CD14-positive monocyte (primary cell): Measurements from ENCODE around the gene SMG7. TPM values are rescaled to one million over a fixed set of nuclear protein-coding genes. Genes with fewer than 3 reads are reported as not detected.
A peak's percentile ranks its signal among the peaks of the same experiment; 100 is the strongest.

Experiments used
- DNase-seq, 3 donors: peaks; one replicate each; pipeline ENCODE4 v3.0.0-alpha.2; 2011 to 2022
- H2AFZ ChIP-seq: 2 replicates; pipeline ENCODE4 v1.6.0; 2012; ENCODE audit warnings: mild to moderate bottlenecking, low read depth, low read length, inconsistent platforms; ENCODE audit not compliant: insufficient read depth, poor library complexity, severe bottlenecking
- H3K27ac ChIP-seq, 2 donors: 1 replicate in 1 of 2; 2 replicates in 1 of 2; pipeline ENCODE4 v1.5.1; 2012 to 2013; ENCODE audit warnings: low read length in 2 of 2, control low read depth in 1 of 2, inconsistent platforms in 1 of 2, low read depth in 1 of 2, mild to moderate bottlenecking in 1 of 2
- H3K27me3 ChIP-seq, 2 donors: one replicate each; pipeline versions ENCODE4 v1.6.0 to v1.6.1; 2011 to 2013; ENCODE audit warnings: low read length in 2 of 2; ENCODE audit not compliant: control insufficient read depth in 2 of 2, insufficient read depth in 2 of 2
- H3K36me3 ChIP-seq, 2 donors: replicated peaks in 1 of 2; 1 replicate in 1 of 2; 2 replicates in 1 of 2; pipeline versions ENCODE4 v1.5.1 to v1.6.1; 2012 to 2013; ENCODE audit warnings: low read length in 2 of 2, control low read depth in 1 of 2, inconsistent platforms in 1 of 2, mild to moderate bottlenecking in 1 of 2; ENCODE audit not compliant: insufficient read depth in 2 of 2, control insufficient read depth in 1 of 2
- H3K4me1 ChIP-seq, 2 donors: 1 replicate in 1 of 2; 2 replicates in 1 of 2; pipeline versions ENCODE4 v1.5.1 to v1.6.1; 2012 to 2013; ENCODE audit warnings: low read length in 2 of 2, control low read depth in 1 of 2, inconsistent platforms in 1 of 2, mild to moderate bottlenecking in 1 of 2, moderate library complexity in 1 of 2; ENCODE audit not compliant: insufficient read depth in 2 of 2, control insufficient read depth in 1 of 2
- H3K4me2 ChIP-seq: replicated peaks from 2 replicates; pipeline ENCODE3; 2012; ENCODE audit warnings: low read length, moderate library complexity, mild to moderate bottlenecking; ENCODE audit not compliant: poor library complexity, severe bottlenecking; ENCODE audit errors: extremely low read depth
- H3K4me3 ChIP-seq, 3 experiments: fragments of 200-600 bp in 1 of 3; sonication (generic) in 1 of 3; replicated peaks in 1 of 3; 1 replicate in 2 of 3; 2 replicates in 1 of 3; pipeline ENCODE4 v1.5.1; 2011 to 2013; ENCODE audit warnings: low read length in 3 of 3, mild to moderate bottlenecking in 3 of 3, control low read depth in 2 of 3, low read depth in 2 of 3, inconsistent platforms in 1 of 3, moderate library complexity in 1 of 3
- H3K79me2 ChIP-seq: 2 replicates; pipeline ENCODE4 v1.6.0; 2012; ENCODE audit warnings: mild to moderate bottlenecking, control low read depth, inconsistent platforms, low read length, moderate library complexity; ENCODE audit not compliant: insufficient read depth
- H3K9ac ChIP-seq: 2 replicates; pipeline ENCODE4 v1.6.0; 2017; ENCODE audit warnings: low read length, mild to moderate bottlenecking; ENCODE audit not compliant: insufficient read depth, poor library complexity, severe bottlenecking
- H3K9me3 ChIP-seq, 2 donors: replicated peaks in 1 of 2; 1 replicate in 1 of 2; 2 replicates in 1 of 2; pipeline versions ENCODE4 v1.5.1 to v1.6.1; 2012 to 2013; ENCODE audit warnings: low read length in 2 of 2, control low read depth in 1 of 2; ENCODE audit not compliant: control insufficient read depth in 1 of 2, insufficient read depth in 1 of 2
- H4K20me1 ChIP-seq: 2 replicates; pipeline ENCODE4 v1.6.0; 2012; ENCODE audit warnings: mild to moderate bottlenecking, low read length, control low read depth, moderate library complexity; ENCODE audit not compliant: insufficient read depth
- H3K27ac Mint-ChIP-seq, 7 donors: one replicate each; pipeline ENCODE4 v1.8.0; 2020; ENCODE audit warnings: mild to moderate bottlenecking in 7 of 7, mixed read lengths in 7 of 7, moderate library complexity in 6 of 7, inconsistent platforms in 2 of 7
- H3K27me3 Mint-ChIP-seq, 3 donors: one replicate each; pipeline ENCODE4 v1.8.0; 2021 to 2022; ENCODE audit warnings: low read depth in 3 of 3, mild to moderate bottlenecking in 3 of 3, mixed read lengths in 3 of 3, moderate library complexity in 3 of 3, inconsistent platforms in 1 of 3
- H3K36me3 Mint-ChIP-seq, 2 donors: one replicate each; pipeline ENCODE4 v1.8.0; 2020; ENCODE audit warnings: mixed read lengths in 2 of 2, inconsistent platforms in 1 of 2, mild to moderate bottlenecking in 1 of 2
- H3K4me1 Mint-ChIP-seq: one replicate; pipeline ENCODE4 v1.8.0; 2020; ENCODE audit warnings: mild to moderate bottlenecking, mixed read lengths
- H3K4me3 Mint-ChIP-seq, 2 donors: one replicate each; pipeline ENCODE4 v1.8.0; 2020; ENCODE audit warnings: mild to moderate bottlenecking in 2 of 2, mixed read lengths in 2 of 2, moderate library complexity in 1 of 2
- H3K9me3 Mint-ChIP-seq, 7 donors: one replicate each; pipeline ENCODE4 v1.8.0; 2020 to 2022; ENCODE audit warnings: mixed read lengths in 7 of 7, mild to moderate bottlenecking in 6 of 7, moderate library complexity in 6 of 7, inconsistent platforms in 2 of 7
- CTCF ChIP-seq: fragments of 200-600 bp; IDR thresholded peaks from one replicate; pipeline ENCODE4 v1.8.0; 2022; ENCODE audit warnings: antibody characterized with exemption, mild to moderate bottlenecking
- WGBS: methylation state at CpG from one replicate; pipeline ENCODE4 v1.1.5; 2013; ENCODE audit warnings: missing lambda C conversion rate; ENCODE audit not compliant: insufficient coverage; 5-methylcytosine and 5-hydroxymethylcytosine counted together
- intact Hi-C, 2 donors: fragments of 100-400 bp; cut with micrococcal nuclease; formaldehyde crosslinking; loops; one replicate each; pipeline versions ENCODE4 v1.15.0 to v1.15.1; 2023
- polyA plus RNA-seq, 3 donors: library from polyadenylated mRNA; depleted of rRNA in 1 of 3; unstranded in 2 of 3; stranded (reverse) in 1 of 3; fragments of 300-500 nt in 2 of 3; fragments of >200 nt in 1 of 3; fragmentation: Illumina TruSeq in 2 of 3; gene quantifications; 1 replicate in 2 of 3; 2 replicates in 1 of 3; pipeline ENCODE4 v1.2.3, GENCODE V29; 2012 to 2021

The SMG7 gene
- polyA plus RNA-seq, 3 donors = 11.5 to 31.3 (median 19.4) TPM

GRCh38 chr1:183588827-183589226, 116.5 kb downstream of the SMG7 start:
- intact Hi-C loops = no loop called here
- peak overlapping the region; percentile 83 for H3K9ac ChIP-seq
- peak overlapping the region; percentile 97 for H3K4me2 ChIP-seq
- no peaks in the 10 kb centered on the region for H3K27me3 ChIP-seq
- peaks cover 33% of the 10 kb centered on the region for H4K20me1 ChIP-seq
- peak overlapping the region; percentile 95 to 98 for H3K4me3 Mint-ChIP-seq
- H3K9me3 ChIP-seq = no peaks in the 10 kb centered on the region
- peaks cover 43 to 56% of the 10 kb centered on the region in 2 donors for H3K36me3 Mint-ChIP-seq
- H3K27ac Mint-ChIP-seq = peak overlapping the region; percentile 97 to 100 (median 98)
- TF ChIP-seq CTCF = no peak
- H3K79me2 ChIP-seq = peaks cover 75% of the 10 kb centered on the region
- no peak overlapping the region for H2AFZ ChIP-seq
- H3K36me3 ChIP-seq = peaks cover 31 to 36% of the 10 kb centered on the region in 2 donors
- peak overlapping the region; percentile 95 to 98 for H3K27ac ChIP-seq
- DNase-seq = peak; percentile 19 to 34 (median 30)
- peaks cover 82 to 93% of the 10 kb centered on the region in 2 donors for H3K4me1 ChIP-seq
- peak overlapping the region; percentile 69 to 99 (median 91) for H3K4me3 ChIP-seq
- peaks cover 0 to 7% (median 0%) of the 10 kb centered on the region in 7 donors for H3K9me3 Mint-ChIP-seq
- H3K27me3 Mint-ChIP-seq = peaks cover 0 to 4% (median 0%) of the 10 kb centered on the region in 3 donors
- H3K4me1 Mint-ChIP-seq = peaks cover 76% of the 10 kb centered on the region

- no peak overlapping the region for H2AFZ ChIP-seq
Observed at GRCh38 chr1:183589384-183589783, 117.1 kb downstream of the SMG7 start.

More at GRCh38 chr1:183589384-183589783, 117.1 kb downstream of the SMG7 start:
- H3K27ac Mint-ChIP-seq = peak overlapping the region; percentile 97 to 100 (median 98)
- Histone ChIP-seq H3K79me2 (peaks cover 69% of the 10 kb centered on the region), H3K36me3 (peaks cover 26 to 30% of the 10 kb centered on the region in 2 donors), H3K9ac (peak overlapping the region; percentile 83), H3K9me3 (no peaks in the 10 kb centered on the region), H3K4me3 (peak overlapping the region; percentile 69 to 99 (median 91)), H3K27me3 (no peaks in the 10 kb centered on the region), H3K27ac (peak overlapping the region; percentile 95 to 98), H3K4me2 (peak overlapping the region; percentile 97), H3K4me1 (peaks cover 82 to 93% of the 10 kb centered on the region in 2 donors), H4K20me1 (peaks cover 27% of the 10 kb centered on the region)
- TF ChIP-seq CTCF = no peak
- H3K4me1 Mint-ChIP-seq = peaks cover 75% of the 10 kb centered on the region
- WGBS = 63% methylated on average over 1 of the region's 5 CpGs
- H3K4me3 Mint-ChIP-seq = peak overlapping the region; percentile 95 to 98
- peak in 1 of 3 donors; percentile 1 for DNase-seq
- intact Hi-C loops = no loop called here
- peaks cover 0 to 4% (median 0%) of the 10 kb centered on the region in 3 donors for H3K27me3 Mint-ChIP-seq
- H3K36me3 Mint-ChIP-seq = peaks cover 37 to 51% of the 10 kb centered on the region in 2 donors
- peaks cover 0 to 7% (median 0%) of the 10 kb centered on the region in 7 donors for H3K9me3 Mint-ChIP-seq
